Pulmonary artery endothelial cell (primary cell): ENCODE results near the gene CPPED1. TPM values are rescaled to one million over a fixed set of nuclear protein-coding genes. Genes with fewer than 3 reads are reported as not detected.
A peak's percentile ranks its signal among the peaks of the same experiment; 100 is the strongest.

Source experiments
- DNase-seq: peaks from one replicate; pipeline ENCODE4 v3.0.0-alpha.2; 2011; ENCODE audit warnings: low read depth, low spot score
- total RNA-seq: library from RNA; depleted of rRNA; stranded (reverse); fragments of >200 nt; gene quantifications from 2 replicates; pipeline ENCODE4 v1.2.3, GENCODE V29; 2014

The CPPED1 gene
- total RNA-seq, 1 donor from 2014 or later: 31.4 TPM

- DNase-seq: no peak
Measured at GRCh38 chr16:12651765-12652512, 151.7 kb downstream of the CPPED1 start.

- DNase-seq: no peak
Measured at GRCh38 chr16:12649356-12649755, 154.3 kb downstream of the CPPED1 start.

- DNase-seq: peak; percentile 67
Measured at GRCh38 chr16:12646490-12647274, 157.0 kb downstream of the CPPED1 start.

GRCh38 chr16:12646098-12646489 is 157.6 kb downstream of the CPPED1 start:
- no peak for DNase-seq

GRCh38 chr16:12643034-12643455 is 160.6 kb downstream of the CPPED1 start:
- no peak for DNase-seq

GRCh38 chr16:12639044-12639443 is 164.6 kb downstream of the CPPED1 start:
- no peak for DNase-seq

- DNase-seq: no peak
Measured at GRCh38 chr16:12637002-12637401, 166.7 kb downstream of the CPPED1 start.

- no peak for DNase-seq
Measured at GRCh38 chr16:12629271-12629670, 174.4 kb downstream of the CPPED1 start.

- no peak for DNase-seq
Measured at GRCh38 chr16:12628536-12628935, 175.2 kb downstream of the CPPED1 start.

GRCh38 chr16:12627394-12627793 is 176.3 kb downstream of the CPPED1 start:
- DNase-seq: no peak

- DNase-seq: no peak
Measured at GRCh38 chr16:12626411-12626810, 177.3 kb downstream of the CPPED1 start.

- no peak for DNase-seq
Measured at GRCh38 chr16:12625716-12626115, 178.0 kb downstream of the CPPED1 start.

GRCh38 chr16:12625068-12625467 is 178.6 kb downstream of the CPPED1 start:
- no peak for DNase-seq

- no peak for DNase-seq
Measured at GRCh38 chr16:12620150-12620549, 183.5 kb downstream of the CPPED1 start.

- DNase-seq: no peak
Measured at GRCh38 chr16:12618515-12618914, 185.2 kb downstream of the CPPED1 start.

- DNase-seq: no peak
Measured at GRCh38 chr16:12617401-12617819, 186.3 kb downstream of the CPPED1 start.

- no peak for DNase-seq
Measured at GRCh38 chr16:12614662-12615278, 188.9 kb downstream of the CPPED1 start.

- no peak for DNase-seq
Measured at GRCh38 chr16:12613992-12614661, 189.6 kb downstream of the CPPED1 start.

GRCh38 chr16:12613131-12613991 is 190.3 kb downstream of the CPPED1 start:
- DNase-seq: no peak

GRCh38 chr16:12612598-12613101 is 191.0 kb downstream of the CPPED1 start:
- DNase-seq: no peak
